Measurements from ENCODE around the gene IFI27L2. TPM values are rescaled to one million over a fixed set of nuclear protein-coding genes. Genes with fewer than 3 reads are reported as not detected.

IFI27L2 gene
- total and polyA plus RNA-seq, 4 donors, result 1.7 to 7.2 (median 6.1) TPM

DNA sequence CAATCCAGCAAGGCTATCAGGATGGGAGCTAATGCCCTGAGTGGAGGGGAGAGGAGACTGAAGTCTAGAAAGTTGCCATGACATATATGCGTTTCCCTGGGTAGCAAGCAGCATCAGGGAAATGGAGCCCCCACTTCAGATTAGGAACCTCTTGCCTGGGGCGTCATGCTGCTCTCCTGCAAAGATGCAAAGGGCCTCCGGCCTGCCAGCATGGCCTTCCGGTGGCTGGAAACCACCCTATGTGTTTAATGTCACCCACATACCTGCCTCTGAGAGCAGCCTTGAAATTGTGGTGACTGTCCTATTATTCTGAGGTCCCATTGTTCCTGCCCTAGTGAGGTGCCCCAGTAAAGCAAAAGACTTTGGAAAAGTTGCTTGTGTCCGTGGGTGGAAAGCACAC is 10.0 kb upstream of the IFI27L2 start:
- TF ChIP-seq, protein P1, sequence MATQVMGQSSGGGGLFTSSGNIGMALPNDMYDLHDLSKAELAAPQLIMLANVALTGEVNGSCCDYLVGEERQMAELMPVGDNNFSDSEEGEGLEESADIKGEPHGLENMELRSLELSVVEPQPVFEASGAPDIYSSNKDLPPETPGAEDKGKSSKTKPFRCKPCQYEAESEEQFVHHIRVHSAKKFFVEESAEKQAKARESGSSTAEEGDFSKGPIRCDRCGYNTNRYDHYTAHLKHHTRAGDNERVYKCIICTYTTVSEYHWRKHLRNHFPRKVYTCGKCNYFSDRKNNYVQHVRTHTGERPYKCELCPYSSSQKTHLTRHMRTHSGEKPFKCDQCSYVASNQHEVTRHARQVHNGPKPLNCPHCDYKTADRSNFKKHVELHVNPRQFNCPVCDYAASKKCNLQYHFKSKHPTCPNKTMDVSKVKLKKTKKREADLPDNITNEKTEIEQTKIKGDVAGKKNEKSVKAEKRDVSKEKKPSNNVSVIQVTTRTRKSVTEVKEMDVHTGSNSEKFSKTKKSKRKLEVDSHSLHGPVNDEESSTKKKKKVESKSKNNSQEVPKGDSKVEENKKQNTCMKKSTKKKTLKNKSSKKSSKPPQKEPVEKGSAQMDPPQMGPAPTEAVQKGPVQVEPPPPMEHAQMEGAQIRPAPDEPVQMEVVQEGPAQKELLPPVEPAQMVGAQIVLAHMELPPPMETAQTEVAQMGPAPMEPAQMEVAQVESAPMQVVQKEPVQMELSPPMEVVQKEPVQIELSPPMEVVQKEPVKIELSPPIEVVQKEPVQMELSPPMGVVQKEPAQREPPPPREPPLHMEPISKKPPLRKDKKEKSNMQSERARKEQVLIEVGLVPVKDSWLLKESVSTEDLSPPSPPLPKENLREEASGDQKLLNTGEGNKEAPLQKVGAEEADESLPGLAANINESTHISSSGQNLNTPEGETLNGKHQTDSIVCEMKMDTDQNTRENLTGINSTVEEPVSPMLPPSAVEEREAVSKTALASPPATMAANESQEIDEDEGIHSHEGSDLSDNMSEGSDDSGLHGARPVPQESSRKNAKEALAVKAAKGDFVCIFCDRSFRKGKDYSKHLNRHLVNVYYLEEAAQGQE (IDR thresholded peaks at IDR 0.05), result no peak
- TF ChIP-seq, protein P2, sequence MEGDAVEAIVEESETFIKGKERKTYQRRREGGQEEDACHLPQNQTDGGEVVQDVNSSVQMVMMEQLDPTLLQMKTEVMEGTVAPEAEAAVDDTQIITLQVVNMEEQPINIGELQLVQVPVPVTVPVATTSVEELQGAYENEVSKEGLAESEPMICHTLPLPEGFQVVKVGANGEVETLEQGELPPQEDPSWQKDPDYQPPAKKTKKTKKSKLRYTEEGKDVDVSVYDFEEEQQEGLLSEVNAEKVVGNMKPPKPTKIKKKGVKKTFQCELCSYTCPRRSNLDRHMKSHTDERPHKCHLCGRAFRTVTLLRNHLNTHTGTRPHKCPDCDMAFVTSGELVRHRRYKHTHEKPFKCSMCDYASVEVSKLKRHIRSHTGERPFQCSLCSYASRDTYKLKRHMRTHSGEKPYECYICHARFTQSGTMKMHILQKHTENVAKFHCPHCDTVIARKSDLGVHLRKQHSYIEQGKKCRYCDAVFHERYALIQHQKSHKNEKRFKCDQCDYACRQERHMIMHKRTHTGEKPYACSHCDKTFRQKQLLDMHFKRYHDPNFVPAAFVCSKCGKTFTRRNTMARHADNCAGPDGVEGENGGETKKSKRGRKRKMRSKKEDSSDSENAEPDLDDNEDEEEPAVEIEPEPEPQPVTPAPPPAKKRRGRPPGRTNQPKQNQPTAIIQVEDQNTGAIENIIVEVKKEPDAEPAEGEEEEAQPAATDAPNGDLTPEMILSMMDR (IDR thresholded peaks at IDR 0.05; ENCODE audit: low read depth, low read length, missing input control), result no peak
- TF ChIP-seq RAD21 (IDR thresholded peaks at IDR 0.05), result no peak
- no peak for TF ChIP-seq HNF4A (conservative IDR thresholded peaks at IDR 0.05)
- TF ChIP-seq TAF1 (conservative IDR thresholded peaks at IDR 0.05), result no peak
- no peak for TF ChIP-seq EGR1 (IDR thresholded peaks at IDR 0.05; ENCODE audit: low read depth in 2 of 2)
- TF ChIP-seq NR2F2 (IDR thresholded peaks at IDR 0.05), result no peak
- TF ChIP-seq SP1 (IDR thresholded peaks at IDR 0.05), result no peak
- TF ChIP-seq, protein P3, sequence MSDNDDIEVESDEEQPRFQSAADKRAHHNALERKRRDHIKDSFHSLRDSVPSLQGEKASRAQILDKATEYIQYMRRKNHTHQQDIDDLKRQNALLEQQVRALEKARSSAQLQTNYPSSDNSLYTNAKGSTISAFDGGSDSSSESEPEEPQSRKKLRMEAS (IDR thresholded peaks at IDR 0.05), result no peak
- no peak for TF ChIP-seq FOXA1 (IDR thresholded peaks at IDR 0.05)
- no peak for TF ChIP-seq YY1 (IDR thresholded peaks at IDR 0.05)
- TF ChIP-seq, protein P4, sequence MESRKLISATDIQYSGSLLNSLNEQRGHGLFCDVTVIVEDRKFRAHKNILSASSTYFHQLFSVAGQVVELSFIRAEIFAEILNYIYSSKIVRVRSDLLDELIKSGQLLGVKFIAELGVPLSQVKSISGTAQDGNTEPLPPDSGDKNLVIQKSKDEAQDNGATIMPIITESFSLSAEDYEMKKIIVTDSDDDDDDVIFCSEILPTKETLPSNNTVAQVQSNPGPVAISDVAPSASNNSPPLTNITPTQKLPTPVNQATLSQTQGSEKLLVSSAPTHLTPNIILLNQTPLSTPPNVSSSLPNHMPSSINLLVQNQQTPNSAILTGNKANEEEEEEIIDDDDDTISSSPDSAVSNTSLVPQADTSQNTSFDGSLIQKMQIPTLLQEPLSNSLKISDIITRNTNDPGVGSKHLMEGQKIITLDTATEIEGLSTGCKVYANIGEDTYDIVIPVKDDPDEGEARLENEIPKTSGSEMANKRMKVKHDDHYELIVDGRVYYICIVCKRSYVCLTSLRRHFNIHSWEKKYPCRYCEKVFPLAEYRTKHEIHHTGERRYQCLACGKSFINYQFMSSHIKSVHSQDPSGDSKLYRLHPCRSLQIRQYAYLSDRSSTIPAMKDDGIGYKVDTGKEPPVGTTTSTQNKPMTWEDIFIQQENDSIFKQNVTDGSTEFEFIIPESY (IDR thresholded peaks at IDR 0.05), result no peak
- Histone ChIP-seq H3K27ac (ENCODE audit: low read depth in 1 of 2, low read length in 2 of 2) (no peak overlapping the region), H3K4me1 (ENCODE audit: control insufficient read depth in 4 of 4, insufficient read depth in 4 of 4, low read length in 3 of 4) (peaks cover 0 to 1% (median 0%) of the 10 kb centered on the region in 4 donors), H3K4me3 (ENCODE audit: low read depth in 1 of 3, low read length in 3 of 3) (no peak overlapping the region), H3K36me3 (ENCODE audit: control insufficient read depth in 4 of 4, insufficient read depth in 3 of 4, low read depth in 1 of 4, low read length in 3 of 4) (no peaks in the 10 kb centered on the region), H3K9ac (ENCODE audit: low read depth in 1 of 2, low read length in 2 of 2) (no peak overlapping the region), H3K9me3 (ENCODE audit: control insufficient read depth in 4 of 4, low read length in 3 of 4) (no peaks in the 10 kb centered on the region), H3K27me3 (ENCODE audit: control insufficient read depth in 4 of 4, insufficient read depth in 4 of 4, low read length in 3 of 4) (no peaks in the 10 kb centered on the region)
- no peak for DNase-seq (ENCODE audit: low spot score)
- 92% methylated on average over 5 of the region's 5 CpGs for WGBS

DNA sequence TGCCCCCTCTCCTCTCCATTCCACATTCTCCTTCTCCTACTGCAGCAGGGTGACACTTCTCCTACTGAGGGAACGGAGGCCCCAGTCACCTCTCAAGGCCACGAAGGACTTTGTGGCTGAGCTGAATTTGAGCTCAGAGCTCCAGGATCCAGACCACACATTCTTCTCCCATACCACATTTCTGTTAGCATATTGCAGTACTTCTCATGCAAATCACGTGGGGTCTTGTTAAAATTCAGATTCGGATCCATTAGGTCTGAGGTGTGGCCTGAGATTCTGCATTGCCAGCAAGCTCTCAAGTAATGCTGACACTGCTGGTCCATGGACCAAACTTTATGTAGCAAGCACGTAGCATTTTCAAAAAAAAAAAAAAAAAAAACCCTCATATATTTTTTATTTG is 9.6 kb upstream of the IFI27L2 start:
- H3K4me3 ChIP-seq (ENCODE audit: low read depth in 1 of 3, low read length in 3 of 3), result no peak overlapping the region
- TF ChIP-seq SP1 (IDR thresholded peaks at IDR 0.05) (no peak), RXRA (IDR thresholded peaks at IDR 0.05) (no peak), FOXA1 (IDR thresholded peaks at IDR 0.05) (no peak), JUND (IDR thresholded peaks at IDR 0.05) (no peak)
- TF ChIP-seq, protein P1 (IDR thresholded peaks at IDR 0.05), result no peak
- TF ChIP-seq, protein P5, sequence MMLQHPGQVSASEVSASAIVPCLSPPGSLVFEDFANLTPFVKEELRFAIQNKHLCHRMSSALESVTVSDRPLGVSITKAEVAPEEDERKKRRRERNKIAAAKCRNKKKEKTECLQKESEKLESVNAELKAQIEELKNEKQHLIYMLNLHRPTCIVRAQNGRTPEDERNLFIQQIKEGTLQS (IDR thresholded peaks at IDR 0.05), result no peak
- peaks cover 0 to 1% (median 0%) of the 10 kb centered on the region in 4 donors for H3K4me1 ChIP-seq (ENCODE audit: control insufficient read depth in 4 of 4, insufficient read depth in 4 of 4, low read length in 3 of 4)
- no peak overlapping the region for H3K27ac ChIP-seq (ENCODE audit: low read depth in 1 of 2, low read length in 2 of 2)
- no peaks in the 10 kb centered on the region for H3K27me3 ChIP-seq (ENCODE audit: control insufficient read depth in 4 of 4, insufficient read depth in 4 of 4, low read length in 3 of 4)
- no peak for DNase-seq (ENCODE audit: low spot score)
- WGBS, result 73% methylated on average over 5 of the region's 5 CpGs
- no peaks in the 10 kb centered on the region for H3K36me3 ChIP-seq (ENCODE audit: control insufficient read depth in 4 of 4, insufficient read depth in 3 of 4, low read depth in 1 of 4, low read length in 3 of 4)
- H3K9ac ChIP-seq (ENCODE audit: low read depth in 1 of 2, low read length in 2 of 2), result no peak overlapping the region
- H3K9me3 ChIP-seq (ENCODE audit: control insufficient read depth in 4 of 4, low read length in 3 of 4), result no peaks in the 10 kb centered on the region
